RWPE2 (cell line): ENCODE measurements around the gene CD40.

Source experiments
- ATAC-seq: fragments of 200-7000 bp; cut with Tn5 transposase; 3 replicates; pipeline ENCODE4 v1.9.1; 2021; ENCODE audit warnings: low read depth
- DNase-seq: peaks from one replicate; pipeline ENCODE4 v3.0.0-alpha.2; 2020; ENCODE audit warnings: low spot score
- H3K27ac ChIP-seq: fragments of 450-650 bp; 2 replicates; pipeline ENCODE4 v1.5.1; 2017; ENCODE audit warnings: mild to moderate bottlenecking; ENCODE audit not compliant: poor library complexity, severe bottlenecking
- H3K27me3 ChIP-seq: fragments of 250-450 bp; sonication (Bioruptor Pico); 2 replicates; pipeline ENCODE4 v1.5.1; 2021; ENCODE audit warnings: mild to moderate bottlenecking, moderate library complexity; ENCODE audit not compliant: insufficient read depth, poor library complexity, severe bottlenecking
- H3K36me3 ChIP-seq: fragments of 250-450 bp; sonication (Bioruptor Pico); 2 replicates; pipeline ENCODE4 v1.5.1; 2020; ENCODE audit warnings: low read depth, mild to moderate bottlenecking, moderate library complexity
- H3K4me1 ChIP-seq: fragments of 250-450 bp; sonication (Bioruptor Pico); 2 replicates; pipeline ENCODE4 v1.5.1; 2021; ENCODE audit warnings: mild to moderate bottlenecking, moderate library complexity; ENCODE audit not compliant: insufficient read depth, poor library complexity, severe bottlenecking
- H3K4me3 ChIP-seq: fragments of 250-450 bp; sonication (Bioruptor Pico); 2 replicates; pipeline ENCODE4 v1.5.1; 2021; ENCODE audit warnings: mild to moderate bottlenecking, moderate library complexity; ENCODE audit not compliant: severe bottlenecking
- H3K9me3 ChIP-seq: fragments of 250-450 bp; sonication (Bioruptor Pico); 2 replicates; pipeline ENCODE4 v1.5.1; 2021; ENCODE audit warnings: mild to moderate bottlenecking, moderate library complexity; ENCODE audit not compliant: severe bottlenecking
- CTCF ChIP-seq: fragments of 450-650 bp; IDR thresholded peaks from one replicate; pipeline ENCODE4 v1.5.1; 2017; ENCODE audit warnings: mild to moderate bottlenecking, moderate library complexity; ENCODE audit not compliant: poor library complexity, severe bottlenecking

CD40 gene

GRCh38 chr20:46126440-46127056 is 8.4 kb downstream of the CD40 start:
- Histone ChIP-seq H3K4me1 (peaks cover 9% of the 10 kb centered on the region), H3K36me3 (peaks cover 42% of the 10 kb centered on the region), H3K27ac (no peak overlapping the region), H3K4me3 (no peak overlapping the region), H3K9me3 (no peaks in the 10 kb centered on the region), H3K27me3 (no peaks in the 10 kb centered on the region)
- no peak for TF ChIP-seq CTCF
- DNase-seq = peak; percentile 59
- ATAC-seq = no peak

- ATAC-seq = no peak
- no peaks in the 10 kb centered on the region for H3K9me3 ChIP-seq
- no peak overlapping the region for H3K27ac ChIP-seq
- TF ChIP-seq CTCF = no peak
- no peak overlapping the region for H3K4me3 ChIP-seq
- no peaks in the 10 kb centered on the region for H3K4me1 ChIP-seq
- H3K27me3 ChIP-seq = no peaks in the 10 kb centered on the region
- H3K36me3 ChIP-seq = peaks cover 33% of the 10 kb centered on the region
- DNase-seq = peak; percentile 74
These were observed 9.4 kb downstream of the CD40 start for GRCh38 chr20:46127396-46128010.

GRCh38 chr20:46128310-46129151 is 10.4 kb downstream of the CD40 start:
- H3K9me3 ChIP-seq = no peaks in the 10 kb centered on the region
- DNase-seq = peak; percentile 78
- H3K27me3 ChIP-seq = no peaks in the 10 kb centered on the region
- peaks cover 22% of the 10 kb centered on the region for H3K36me3 ChIP-seq
- H3K27ac ChIP-seq = no peak overlapping the region
- no peak overlapping the region for H3K4me3 ChIP-seq
- ATAC-seq = no peak
- H3K4me1 ChIP-seq = no peaks in the 10 kb centered on the region
- peak; percentile 75 for TF ChIP-seq CTCF

GRCh38 chr20:46129955-46130481 is 11.9 kb downstream of the CD40 start:
- DNase-seq = no peak
- Histone ChIP-seq H3K27me3 (no peaks in the 10 kb centered on the region), H3K36me3 (peaks cover 10% of the 10 kb centered on the region), H3K27ac (no peak overlapping the region), H3K4me3 (no peak overlapping the region), H3K9me3 (no peaks in the 10 kb centered on the region), H3K4me1 (no peaks in the 10 kb centered on the region)
- ATAC-seq = no peak
- TF ChIP-seq CTCF = no peak
